Panc1 (cell line): ENCODE data around the gene SBF2. TPM values are rescaled to one million over a fixed set of nuclear protein-coding genes. Genes with fewer than 3 reads are reported as not detected.

Experiments
- ATAC-seq: fragments of 200-7000 bp; cut with Tn5 transposase; 2 replicates; pipeline ENCODE4 v1.9.1; 2020; ENCODE audit warnings: mild to moderate bottlenecking, moderate library complexity
- BruUV-seq: library from RNA; stranded (reverse); fragments of 400-500 nt; replicated peaks from 2 replicates; lab custom pipeline; 2021; lab: Mats Ljungman, UMichigan
- CTCF ChIA-PET: fragments of 300-600 bp; sonication (Branson Sonifier 250); formaldehyde crosslinking; loops from one replicate; lab custom pipeline; 2022; ENCODE audit warnings: antibody characterized with exemption; lab: Charles Lee
- POLR2A ChIA-PET: fragments of 300-600 bp; sonication (Branson Sonifier 250); formaldehyde crosslinking; loops from one replicate; lab custom pipeline; 2022; ENCODE audit warnings: antibody characterized with exemption; lab: Charles Lee
- DNase-seq: peaks from one replicate; pipeline ENCODE4 v3.0.0-alpha.2; 2010; ENCODE audit warnings: low read depth, low spot score
- H3K27ac ChIP-seq: 2 replicates; pipeline ENCODE4 v1.5.1; 2011; ENCODE audit warnings: mild to moderate bottlenecking, low read length, inconsistent platforms
- H3K27me3 ChIP-seq: fragments of 200-500 bp; sonication (Bioruptor generic); 2 replicates; pipeline ENCODE4 v1.6.0; 2014; ENCODE audit warnings: low read length, inconsistent platforms; ENCODE audit not compliant: control insufficient read depth, insufficient read depth
- H3K36me3 ChIP-seq: fragments of 200-500 bp; sonication (Bioruptor generic); 2 replicates; pipeline ENCODE4 v1.5.1; 2014; ENCODE audit warnings: inconsistent platforms, mild to moderate bottlenecking, low read length, moderate library complexity; ENCODE audit not compliant: control insufficient read depth, insufficient read depth
- H3K4me1 ChIP-seq: 2 replicates; pipeline ENCODE4 v1.5.1; 2011; ENCODE audit warnings: inconsistent platforms, mild to moderate bottlenecking, low read length, moderate library complexity; ENCODE audit not compliant: control insufficient read depth, insufficient read depth
- H3K4me3 ChIP-seq, 2 experiments: 2 replicates each; pipeline ENCODE4 v1.5.1; 2011 to 2012; ENCODE audit warnings: low read depth in 2 of 2, low read length in 2 of 2, mild to moderate bottlenecking in 2 of 2, inconsistent platforms in 1 of 2, moderate library complexity in 1 of 2
- H3K9me3 ChIP-seq: fragments of 200-500 bp; sonication (Bioruptor generic); 2 replicates; pipeline ENCODE4 v1.5.1; 2014; ENCODE audit warnings: low read depth, mild to moderate bottlenecking, inconsistent platforms, low read length, moderate library complexity; ENCODE audit not compliant: control insufficient read depth, insufficient read depth
- POLR2AphosphoS5 ChIP-seq: IDR thresholded peaks from 2 replicates; pipeline ENCODE4 v1.6.1; 2012; ENCODE audit warnings: mild to moderate bottlenecking, low read depth, low read length, moderate library complexity
- SIN3A ChIP-seq: IDR thresholded peaks from 2 replicates; pipeline ENCODE4 v1.6.1; 2012; ENCODE audit warnings: low read depth, mild to moderate bottlenecking, low read length, moderate library complexity, borderline replicate concordance; ENCODE audit not compliant: insufficient read depth
- TCF7L2 ChIP-seq: IDR thresholded peaks from 2 replicates; pipeline ENCODE4 v1.6.1; 2011; ENCODE audit warnings: mild to moderate bottlenecking, low read depth, low read length, inconsistent platforms
- in situ Hi-C: cut with HindIII; loops from 2 replicates; pipeline ENCODE4 v1.10.0; 2016; ENCODE audit warnings: low sequenced_read_pairs, low pct_unique_long_range_greater_than_20kb
- intact Hi-C: fragments of 100-400 bp; cut with micrococcal nuclease; formaldehyde crosslinking; loops from one replicate; pipeline ENCODE4 v1.10.0; 2022; ENCODE audit not compliant: unreplicated experiment
- total RNA-seq: library from RNA; stranded (reverse); gene quantifications from one replicate; pipeline ENCODE4 v1.2.1, GENCODE V29; 2021; ENCODE audit not compliant: unreplicated experiment
- TF ChIP-seq, protein P1 (sequence below): fragments of 450-650 bp; IDR thresholded peaks from 2 replicates; pipeline ENCODE4 v1.5.1; 2017; ENCODE audit warnings: mild to moderate bottlenecking
- TF ChIP-seq, protein P2 (sequence below), 2 experiments: IDR thresholded peaks; 2 replicates each; pipeline ENCODE4 v1.6.1; 2011 to 2012; ENCODE audit warnings: low read depth in 2 of 2, control low read depth in 1 of 2, low read length in 1 of 2, mild to moderate bottlenecking in 1 of 2, moderate library complexity in 1 of 2; ENCODE audit not compliant: insufficient read depth in 1 of 2

Gene SBF2
- total RNA-seq, 1 experiment from 2014 or later: 65.0 TPM

DNA sequence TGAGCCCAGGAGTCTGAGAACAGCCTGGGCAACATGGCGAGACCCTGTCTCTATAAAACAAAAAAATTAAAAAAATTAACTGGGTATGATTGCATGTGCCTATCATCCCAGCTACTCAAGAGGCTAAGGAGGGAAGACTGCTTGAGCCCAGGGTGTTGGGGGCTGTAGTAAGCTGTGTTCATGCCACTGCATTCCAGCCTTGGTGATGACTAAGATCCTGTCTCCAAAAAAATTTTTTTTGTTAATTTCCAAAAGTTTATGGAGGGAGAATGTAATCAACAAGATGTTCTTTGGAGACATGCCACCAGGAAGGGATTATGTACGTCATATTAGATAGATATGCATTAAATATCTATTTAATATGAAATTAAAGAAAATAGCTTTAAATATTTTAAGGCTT is 267.5 kb downstream of the SBF2 start:
- intact Hi-C loops: no loop called here
- Histone ChIP-seq H3K27ac (no peak overlapping the region), H3K27me3 (no peaks in the 10 kb centered on the region), H3K9me3 (no peaks in the 10 kb centered on the region), H3K4me3 (no peak overlapping the region), H3K36me3 (no peaks in the 10 kb centered on the region), H3K4me1 (peaks cover 3% of the 10 kb centered on the region; the same call in 1 of the 2 replicates)
- CTCF ChIA-PET: no interaction called here
- BruUV-seq: no TSS peak
- DNase-seq (no peak), ATAC-seq (no peak)
- TF ChIP-seq, protein P1, sequence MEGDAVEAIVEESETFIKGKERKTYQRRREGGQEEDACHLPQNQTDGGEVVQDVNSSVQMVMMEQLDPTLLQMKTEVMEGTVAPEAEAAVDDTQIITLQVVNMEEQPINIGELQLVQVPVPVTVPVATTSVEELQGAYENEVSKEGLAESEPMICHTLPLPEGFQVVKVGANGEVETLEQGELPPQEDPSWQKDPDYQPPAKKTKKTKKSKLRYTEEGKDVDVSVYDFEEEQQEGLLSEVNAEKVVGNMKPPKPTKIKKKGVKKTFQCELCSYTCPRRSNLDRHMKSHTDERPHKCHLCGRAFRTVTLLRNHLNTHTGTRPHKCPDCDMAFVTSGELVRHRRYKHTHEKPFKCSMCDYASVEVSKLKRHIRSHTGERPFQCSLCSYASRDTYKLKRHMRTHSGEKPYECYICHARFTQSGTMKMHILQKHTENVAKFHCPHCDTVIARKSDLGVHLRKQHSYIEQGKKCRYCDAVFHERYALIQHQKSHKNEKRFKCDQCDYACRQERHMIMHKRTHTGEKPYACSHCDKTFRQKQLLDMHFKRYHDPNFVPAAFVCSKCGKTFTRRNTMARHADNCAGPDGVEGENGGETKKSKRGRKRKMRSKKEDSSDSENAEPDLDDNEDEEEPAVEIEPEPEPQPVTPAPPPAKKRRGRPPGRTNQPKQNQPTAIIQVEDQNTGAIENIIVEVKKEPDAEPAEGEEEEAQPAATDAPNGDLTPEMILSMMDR: no peak
- POLR2A ChIA-PET: interaction anchor here (0.7 kb wide), 1 partner anchor 13 kb away, joined by 3 read pairs; no protein-coding TSS in a partner anchor
- in situ Hi-C loops: no loop called here

DNA sequence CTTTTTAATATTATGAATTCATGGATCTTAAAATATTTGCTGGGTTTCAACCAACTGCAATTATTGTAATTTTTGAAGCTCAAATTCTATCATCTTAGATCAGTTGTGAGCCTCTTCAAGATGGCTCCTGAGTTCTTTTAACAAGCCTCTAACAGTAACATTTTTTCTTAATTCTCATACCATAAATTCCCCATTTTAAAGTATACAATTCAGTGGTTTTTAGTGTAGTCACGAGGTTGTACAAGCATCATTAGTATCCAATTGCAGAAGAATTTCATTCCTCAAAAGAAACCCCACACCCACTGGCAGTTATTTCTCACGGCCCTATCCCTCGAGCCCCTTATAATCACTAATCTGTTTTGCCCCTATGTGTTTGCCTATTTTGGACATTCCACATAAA is 270.8 kb downstream of the SBF2 start:
- no peaks in the 10 kb centered on the region for H3K36me3 ChIP-seq
- no peak overlapping the region for H3K27ac ChIP-seq
- H3K27me3 ChIP-seq: no peaks in the 10 kb centered on the region
- no peak for DNase-seq
- intact Hi-C loops: no loop called here
- CTCF ChIA-PET: no interaction called here
- H3K9me3 ChIP-seq: no peaks in the 10 kb centered on the region
- BruUV-seq: no TSS peak
- ATAC-seq: no peak
- H3K4me3 ChIP-seq: no peak overlapping the region
- POLR2A ChIA-PET: no interaction called here
- no peak for TF ChIP-seq POLR2AphosphoS5
- TF ChIP-seq TCF7L2: no peak
- TF ChIP-seq, protein P2, sequence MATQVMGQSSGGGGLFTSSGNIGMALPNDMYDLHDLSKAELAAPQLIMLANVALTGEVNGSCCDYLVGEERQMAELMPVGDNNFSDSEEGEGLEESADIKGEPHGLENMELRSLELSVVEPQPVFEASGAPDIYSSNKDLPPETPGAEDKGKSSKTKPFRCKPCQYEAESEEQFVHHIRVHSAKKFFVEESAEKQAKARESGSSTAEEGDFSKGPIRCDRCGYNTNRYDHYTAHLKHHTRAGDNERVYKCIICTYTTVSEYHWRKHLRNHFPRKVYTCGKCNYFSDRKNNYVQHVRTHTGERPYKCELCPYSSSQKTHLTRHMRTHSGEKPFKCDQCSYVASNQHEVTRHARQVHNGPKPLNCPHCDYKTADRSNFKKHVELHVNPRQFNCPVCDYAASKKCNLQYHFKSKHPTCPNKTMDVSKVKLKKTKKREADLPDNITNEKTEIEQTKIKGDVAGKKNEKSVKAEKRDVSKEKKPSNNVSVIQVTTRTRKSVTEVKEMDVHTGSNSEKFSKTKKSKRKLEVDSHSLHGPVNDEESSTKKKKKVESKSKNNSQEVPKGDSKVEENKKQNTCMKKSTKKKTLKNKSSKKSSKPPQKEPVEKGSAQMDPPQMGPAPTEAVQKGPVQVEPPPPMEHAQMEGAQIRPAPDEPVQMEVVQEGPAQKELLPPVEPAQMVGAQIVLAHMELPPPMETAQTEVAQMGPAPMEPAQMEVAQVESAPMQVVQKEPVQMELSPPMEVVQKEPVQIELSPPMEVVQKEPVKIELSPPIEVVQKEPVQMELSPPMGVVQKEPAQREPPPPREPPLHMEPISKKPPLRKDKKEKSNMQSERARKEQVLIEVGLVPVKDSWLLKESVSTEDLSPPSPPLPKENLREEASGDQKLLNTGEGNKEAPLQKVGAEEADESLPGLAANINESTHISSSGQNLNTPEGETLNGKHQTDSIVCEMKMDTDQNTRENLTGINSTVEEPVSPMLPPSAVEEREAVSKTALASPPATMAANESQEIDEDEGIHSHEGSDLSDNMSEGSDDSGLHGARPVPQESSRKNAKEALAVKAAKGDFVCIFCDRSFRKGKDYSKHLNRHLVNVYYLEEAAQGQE (IDR thresholded peaks at IDR 0.05; ENCODE audit: insufficient read depth in 1 of 2, low read depth in 2 of 2, low read length in 1 of 2): no peak
- no peak for TF ChIP-seq SIN3A
- TF ChIP-seq, protein P1: no peak
- H3K4me1 ChIP-seq: peaks cover 6% of the 10 kb centered on the region; the same call in 1 of the 2 replicates
- in situ Hi-C loops: no loop called here
